Subcutaneous adipose tissue (tissue), 4 donors: ENCODE data around the gene MED13L. TPM values are rescaled to one million over a fixed set of nuclear protein-coding genes. Genes with fewer than 3 reads are reported as not detected.

Experiments used
- total RNA-seq, 4 donors: library from RNA; depleted of rRNA; stranded (reverse); fragments of >200 nt; gene quantifications; one replicate each; pipeline ENCODE4 v1.1.0, GENCODE V29; 2016
- TF ChIP-seq, protein P1 (sequence below): fragments of 450-650 bp; IDR thresholded peaks from one replicate; pipeline ENCODE4 v1.5.1; 2016; ENCODE audit warnings: low read depth, mild to moderate bottlenecking, control low read depth, antibody characterized with exemption, moderate library complexity

The MED13L gene
- total RNA-seq, 4 donors from 2014 or later = 164 to 285 (median 225) TPM

GRCh38 chr12:116087962-116088361 is 189.5 kb downstream of the MED13L start:
- TF ChIP-seq, protein P1, sequence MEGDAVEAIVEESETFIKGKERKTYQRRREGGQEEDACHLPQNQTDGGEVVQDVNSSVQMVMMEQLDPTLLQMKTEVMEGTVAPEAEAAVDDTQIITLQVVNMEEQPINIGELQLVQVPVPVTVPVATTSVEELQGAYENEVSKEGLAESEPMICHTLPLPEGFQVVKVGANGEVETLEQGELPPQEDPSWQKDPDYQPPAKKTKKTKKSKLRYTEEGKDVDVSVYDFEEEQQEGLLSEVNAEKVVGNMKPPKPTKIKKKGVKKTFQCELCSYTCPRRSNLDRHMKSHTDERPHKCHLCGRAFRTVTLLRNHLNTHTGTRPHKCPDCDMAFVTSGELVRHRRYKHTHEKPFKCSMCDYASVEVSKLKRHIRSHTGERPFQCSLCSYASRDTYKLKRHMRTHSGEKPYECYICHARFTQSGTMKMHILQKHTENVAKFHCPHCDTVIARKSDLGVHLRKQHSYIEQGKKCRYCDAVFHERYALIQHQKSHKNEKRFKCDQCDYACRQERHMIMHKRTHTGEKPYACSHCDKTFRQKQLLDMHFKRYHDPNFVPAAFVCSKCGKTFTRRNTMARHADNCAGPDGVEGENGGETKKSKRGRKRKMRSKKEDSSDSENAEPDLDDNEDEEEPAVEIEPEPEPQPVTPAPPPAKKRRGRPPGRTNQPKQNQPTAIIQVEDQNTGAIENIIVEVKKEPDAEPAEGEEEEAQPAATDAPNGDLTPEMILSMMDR = no peak

DNA sequence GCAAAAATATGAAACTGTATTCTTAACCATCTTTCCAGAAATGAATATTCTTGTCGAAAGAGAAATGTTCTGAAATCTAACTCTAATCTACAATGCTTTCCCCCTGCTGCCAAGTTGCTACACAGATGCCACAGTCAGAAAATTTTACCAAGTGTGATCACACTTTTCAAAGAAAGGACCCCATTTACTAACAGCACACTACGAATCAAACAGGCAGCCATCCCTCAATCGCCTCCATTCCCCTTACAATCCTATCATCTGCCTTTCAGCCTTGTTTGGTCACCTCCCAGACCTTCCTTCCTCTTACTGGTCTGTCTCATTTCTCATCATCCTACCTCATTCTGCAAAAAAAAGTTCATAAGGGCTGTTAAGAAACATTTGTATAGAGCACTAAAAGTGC is 190.1 kb downstream of the MED13L start:
- TF ChIP-seq, protein P1 = no peak

GRCh38 chr12:116080415-116080814 is 197.1 kb downstream of the MED13L start:
- TF ChIP-seq, protein P1 = no peak

GRCh38 chr12:116078396-116078795 is 199.1 kb downstream of the MED13L start:
- TF ChIP-seq, protein P1 = no peak

GRCh38 chr12:116077431-116077830 is 200.1 kb downstream of the MED13L start:
- TF ChIP-seq, protein P1 = no peak

DNA sequence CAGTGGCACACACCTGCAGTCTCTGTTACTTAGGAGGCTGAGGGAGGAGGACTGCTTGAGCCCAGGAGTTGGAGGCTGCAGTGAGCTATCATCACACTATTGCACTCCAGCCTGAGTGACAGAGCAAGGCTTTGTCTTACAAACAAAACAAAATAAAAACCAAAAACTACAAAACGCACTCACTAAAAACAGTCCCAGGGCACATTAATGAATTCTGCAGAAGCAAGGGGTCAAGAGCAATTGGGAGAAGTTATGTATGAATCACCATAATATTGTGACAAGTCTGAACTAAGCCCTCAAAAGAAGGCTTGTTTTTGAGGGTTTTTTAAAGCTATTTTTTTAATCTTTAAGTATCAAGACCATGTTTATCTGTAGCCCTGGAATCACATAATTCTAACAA is 201.1 kb downstream of the MED13L start:
- TF ChIP-seq, protein P1 = no peak

GRCh38 chr12:116074686-116075085 is 202.8 kb downstream of the MED13L start:
- TF ChIP-seq, protein P1 = no peak
